HFF-Myc (cell line): ENCODE measurements around the gene HLA-A.

Experiments
- DNase-seq: peaks from one replicate; pipeline ENCODE4 v3.0.0-alpha.2; 2011; ENCODE audit warnings: low read depth; ENCODE audit errors: extremely low read depth
- H3K4me3 ChIP-seq: replicated peaks from 2 replicates; pipeline ENCODE4 v1.5.1; 2011; ENCODE audit warnings: low read depth, mild to moderate bottlenecking, control low read depth, low read length
- TF ChIP-seq, protein P1 (sequence below): IDR thresholded peaks from 2 replicates; pipeline ENCODE4 v1.5.1; 2012; ENCODE audit warnings: mild to moderate bottlenecking, low read depth, low read length, control low read depth; ENCODE audit errors: missing control alignments

The HLA-A gene

DNA sequence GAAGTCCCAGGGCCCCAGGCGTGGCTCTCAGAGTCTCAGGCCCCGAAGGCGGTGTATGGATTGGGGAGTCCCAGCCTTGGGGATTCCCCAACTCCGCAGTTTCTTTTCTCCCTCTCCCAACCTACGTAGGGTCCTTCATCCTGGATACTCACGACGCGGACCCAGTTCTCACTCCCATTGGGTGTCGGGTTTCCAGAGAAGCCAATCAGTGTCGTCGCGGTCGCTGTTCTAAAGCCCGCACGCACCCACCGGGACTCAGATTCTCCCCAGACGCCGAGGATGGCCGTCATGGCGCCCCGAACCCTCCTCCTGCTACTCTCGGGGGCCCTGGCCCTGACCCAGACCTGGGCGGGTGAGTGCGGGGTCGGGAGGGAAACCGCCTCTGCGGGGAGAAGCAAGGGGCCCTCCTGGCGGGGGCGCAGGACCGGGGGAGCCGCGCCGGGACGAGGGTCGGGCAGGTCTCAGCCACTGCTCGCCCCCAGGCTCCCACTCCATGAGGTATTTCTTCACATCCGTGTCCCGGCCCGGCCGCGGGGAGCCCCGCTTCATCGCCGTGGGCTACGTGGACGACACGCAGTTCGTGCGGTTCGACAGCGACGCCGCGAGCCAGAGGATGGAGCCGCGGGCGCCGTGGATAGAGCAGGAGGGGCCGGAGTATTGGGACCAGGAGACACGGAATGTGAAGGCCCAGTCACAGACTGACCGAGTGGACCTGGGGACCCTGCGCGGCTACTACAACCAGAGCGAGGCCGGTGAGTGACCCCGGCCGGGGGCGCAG is at the start of gene HLA-A:
HLA-A (plus strand) TSS at position 258 of the 778 bp plus-strand sequence; CDS start at position 280, 22 bp downstream.
- H3K4me3 ChIP-seq = peak within 1 kb of the TSS; percentile 70
- peak; percentile 80 for DNase-seq
- TF ChIP-seq, protein P1, sequence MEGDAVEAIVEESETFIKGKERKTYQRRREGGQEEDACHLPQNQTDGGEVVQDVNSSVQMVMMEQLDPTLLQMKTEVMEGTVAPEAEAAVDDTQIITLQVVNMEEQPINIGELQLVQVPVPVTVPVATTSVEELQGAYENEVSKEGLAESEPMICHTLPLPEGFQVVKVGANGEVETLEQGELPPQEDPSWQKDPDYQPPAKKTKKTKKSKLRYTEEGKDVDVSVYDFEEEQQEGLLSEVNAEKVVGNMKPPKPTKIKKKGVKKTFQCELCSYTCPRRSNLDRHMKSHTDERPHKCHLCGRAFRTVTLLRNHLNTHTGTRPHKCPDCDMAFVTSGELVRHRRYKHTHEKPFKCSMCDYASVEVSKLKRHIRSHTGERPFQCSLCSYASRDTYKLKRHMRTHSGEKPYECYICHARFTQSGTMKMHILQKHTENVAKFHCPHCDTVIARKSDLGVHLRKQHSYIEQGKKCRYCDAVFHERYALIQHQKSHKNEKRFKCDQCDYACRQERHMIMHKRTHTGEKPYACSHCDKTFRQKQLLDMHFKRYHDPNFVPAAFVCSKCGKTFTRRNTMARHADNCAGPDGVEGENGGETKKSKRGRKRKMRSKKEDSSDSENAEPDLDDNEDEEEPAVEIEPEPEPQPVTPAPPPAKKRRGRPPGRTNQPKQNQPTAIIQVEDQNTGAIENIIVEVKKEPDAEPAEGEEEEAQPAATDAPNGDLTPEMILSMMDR = no peak

DNA sequence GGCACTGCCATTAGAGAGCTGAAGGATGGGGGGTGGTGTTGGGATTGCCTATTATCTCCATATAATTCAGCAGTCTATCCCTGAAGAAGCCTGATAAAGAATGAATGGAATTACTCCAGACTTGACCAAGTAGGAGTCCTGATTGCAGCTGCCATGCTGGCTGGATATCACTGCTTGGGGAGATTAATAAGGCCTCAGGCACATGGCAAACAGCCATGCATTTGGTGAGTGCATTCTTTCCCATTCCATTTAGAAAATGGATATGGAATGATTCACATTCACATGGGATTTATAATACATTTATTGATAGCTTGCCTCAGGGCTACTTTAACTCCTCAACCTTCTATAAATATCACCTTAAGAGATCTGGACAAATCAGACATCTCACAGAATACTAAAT is 49.6 kb upstream of the HLA-A start:
- TF ChIP-seq, protein P1 = no peak
- H3K4me3 ChIP-seq = no peak overlapping the region
- no peak for DNase-seq

DNA sequence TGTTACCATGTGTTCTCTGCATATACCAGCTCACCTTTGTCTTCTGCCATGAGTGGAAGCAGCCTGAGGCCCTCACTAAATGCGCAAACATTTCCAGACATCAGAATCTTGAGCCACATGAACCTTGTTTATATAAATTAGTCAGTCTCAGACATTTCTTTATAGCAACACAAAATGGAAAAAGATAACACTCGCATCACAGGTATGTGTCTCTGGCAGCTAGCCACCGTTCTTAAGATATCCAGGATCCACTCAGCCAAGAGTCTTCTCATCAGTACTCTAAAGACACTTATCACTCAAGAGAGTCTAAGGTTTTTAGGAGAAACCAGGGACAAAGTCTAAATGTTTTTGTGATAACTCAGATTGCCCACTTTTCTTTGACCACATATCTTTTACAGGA is 43.1 kb upstream of the HLA-A start:
- no peak overlapping the region for H3K4me3 ChIP-seq
- DNase-seq = no peak
- TF ChIP-seq, protein P1 = no peak

DNA sequence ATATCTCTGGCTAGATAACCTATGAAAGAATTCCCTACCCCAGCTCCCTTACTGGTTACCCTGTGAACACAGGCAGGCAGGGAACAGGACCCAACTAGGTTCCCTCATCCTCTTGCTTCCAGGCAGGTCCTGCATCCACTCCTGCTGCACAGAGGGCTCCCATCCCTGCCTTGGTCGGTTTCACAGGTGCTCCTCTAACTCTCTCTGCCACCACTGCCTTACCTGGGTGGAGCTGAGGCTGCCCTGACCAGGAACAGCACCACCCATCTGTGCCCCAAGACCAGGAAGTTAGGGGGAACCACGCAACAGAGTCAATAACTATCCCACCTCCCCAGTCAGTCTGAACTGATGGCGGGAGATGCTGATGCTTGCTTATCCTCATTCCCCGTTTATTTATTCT is 37.0 kb upstream of the HLA-A start:
- no peak overlapping the region for H3K4me3 ChIP-seq
- no peak for DNase-seq
- TF ChIP-seq, protein P1 = no peak

DNA sequence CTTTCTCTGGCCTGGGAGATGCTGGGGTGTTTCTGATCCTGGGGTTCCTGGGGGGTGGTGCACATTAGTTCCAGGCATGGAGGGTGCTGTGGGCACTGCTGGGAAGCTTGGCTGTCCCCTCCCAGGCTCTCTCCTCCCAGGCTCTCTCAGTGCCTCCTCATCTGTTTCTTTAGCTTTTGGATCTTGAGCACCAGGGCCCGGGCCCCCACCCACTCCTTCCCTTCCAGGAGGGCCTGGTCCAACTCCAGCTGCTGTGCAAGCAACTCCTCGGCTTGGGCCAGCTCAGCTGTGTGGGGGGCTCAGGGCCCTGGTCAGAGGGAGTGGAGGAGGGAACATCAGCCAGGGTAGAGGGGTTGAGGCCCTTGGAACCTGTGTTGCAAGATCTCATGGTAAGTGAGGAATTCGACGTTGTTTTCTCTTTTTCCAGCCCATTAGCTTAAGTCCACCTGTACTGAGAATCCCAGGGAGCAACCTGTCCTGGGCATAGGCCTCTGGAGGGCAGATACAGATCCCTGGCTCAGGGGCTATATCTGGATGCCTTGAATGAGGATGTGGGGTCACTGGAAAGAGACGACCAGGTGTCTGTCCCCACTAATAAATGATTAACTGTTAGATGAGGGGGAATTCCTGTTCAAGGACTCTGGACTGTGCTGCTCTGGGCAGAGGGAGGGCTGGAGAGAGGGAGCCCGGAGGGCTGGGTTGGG is 34.5 kb upstream of the HLA-A start:
- DNase-seq = no peak
- TF ChIP-seq, protein P1 = no peak
- no peak overlapping the region for H3K4me3 ChIP-seq

DNA sequence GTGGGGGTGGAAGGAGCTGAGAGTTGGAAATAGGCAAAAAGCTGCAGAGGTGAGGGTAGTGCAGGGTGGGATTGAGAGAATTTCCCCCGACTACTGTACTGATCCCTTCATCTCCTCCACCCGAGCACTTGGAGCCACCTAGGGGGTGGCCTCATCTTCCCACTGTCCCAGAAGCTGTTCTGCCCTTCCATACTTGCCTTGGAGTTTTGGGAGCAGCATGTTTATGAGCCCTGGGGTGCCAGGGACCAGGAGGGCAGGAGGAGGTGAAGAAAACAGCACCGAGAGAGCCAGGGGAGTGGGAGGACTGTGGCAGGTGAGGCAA is 34.0 kb upstream of the HLA-A start:
- no peak for DNase-seq
- H3K4me3 ChIP-seq = no peak overlapping the region
- TF ChIP-seq, protein P1 = no peak
